Jurkat, Clone E6-1 (cell line): ENCODE data around the gene TRABD2B.
"Not testable (repeated sequence)": the region's sequence is repeated elsewhere in the genome, so short reads cannot be mapped to it uniquely, and the experiment has no call there.

Experiments
- DNase-seq: peaks from one replicate; pipeline ENCODE4 v3.0.0-alpha.2; 2011; ENCODE audit warnings: low read depth, low spot score
- H3K4me3 ChIP-seq: 2 replicates; pipeline ENCODE4 v1.5.1; 2011; ENCODE audit warnings: mild to moderate bottlenecking, low read length, control low read depth, moderate library complexity

The TRABD2B gene

DNA sequence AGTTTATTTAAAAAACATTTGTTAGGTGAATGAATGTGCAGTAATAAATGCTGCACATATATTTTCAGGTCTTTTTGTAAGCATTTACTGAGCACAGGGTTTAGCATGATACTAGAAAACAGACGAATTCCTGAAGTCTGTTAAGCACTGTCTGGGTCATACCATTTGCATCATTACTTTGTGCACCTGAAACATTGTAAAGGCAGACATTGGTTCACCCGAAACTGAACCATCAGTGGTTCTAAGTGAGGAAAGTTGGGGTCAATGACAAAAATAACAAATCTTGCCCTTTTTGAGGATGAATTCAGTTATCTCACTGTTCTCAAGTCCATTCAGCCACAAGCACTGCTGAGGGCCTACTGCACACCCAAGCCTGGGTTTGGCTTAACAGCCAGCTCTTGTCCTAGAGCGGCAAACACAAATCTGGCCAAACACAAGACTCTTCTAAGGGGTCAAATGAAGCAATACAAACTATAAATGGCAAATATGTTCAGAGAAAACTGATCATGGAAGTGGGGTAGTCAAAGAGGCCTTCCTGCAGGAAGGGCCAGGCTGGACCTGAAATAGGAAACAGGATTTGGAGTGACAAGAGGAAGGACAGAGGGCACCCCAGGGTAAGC, 21.8 kb downstream of the TRABD2B start:
- H3K4me3 ChIP-seq, result no peak overlapping the region
- no peak for DNase-seq

DNA sequence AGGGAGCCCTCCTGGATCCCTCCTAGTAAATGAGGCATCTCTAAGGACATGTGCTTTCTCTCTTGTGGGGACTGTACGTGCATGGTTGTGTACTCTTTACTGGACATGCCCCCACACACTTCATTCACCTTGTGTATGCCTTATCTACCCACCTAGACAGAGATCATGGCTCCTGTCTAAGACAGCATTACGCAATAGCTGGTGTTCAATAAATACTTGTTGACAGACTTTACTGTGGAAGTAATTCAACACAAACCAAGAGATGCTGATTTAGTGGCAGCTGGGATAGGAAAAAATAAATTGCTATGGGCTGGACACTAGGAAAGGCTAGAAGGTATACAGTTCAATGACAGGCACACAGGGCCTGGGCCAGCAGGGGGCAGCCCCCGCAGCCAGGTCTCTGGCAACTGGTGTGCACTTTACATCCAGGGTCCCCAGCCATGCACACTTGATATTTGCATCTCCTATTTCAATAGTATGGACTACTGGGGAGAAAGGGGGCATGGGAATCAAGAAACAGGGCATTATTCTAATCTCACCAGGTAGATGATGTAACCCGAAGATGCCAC, 24.2 kb downstream of the TRABD2B start:
- no peak overlapping the region for H3K4me3 ChIP-seq

DNA sequence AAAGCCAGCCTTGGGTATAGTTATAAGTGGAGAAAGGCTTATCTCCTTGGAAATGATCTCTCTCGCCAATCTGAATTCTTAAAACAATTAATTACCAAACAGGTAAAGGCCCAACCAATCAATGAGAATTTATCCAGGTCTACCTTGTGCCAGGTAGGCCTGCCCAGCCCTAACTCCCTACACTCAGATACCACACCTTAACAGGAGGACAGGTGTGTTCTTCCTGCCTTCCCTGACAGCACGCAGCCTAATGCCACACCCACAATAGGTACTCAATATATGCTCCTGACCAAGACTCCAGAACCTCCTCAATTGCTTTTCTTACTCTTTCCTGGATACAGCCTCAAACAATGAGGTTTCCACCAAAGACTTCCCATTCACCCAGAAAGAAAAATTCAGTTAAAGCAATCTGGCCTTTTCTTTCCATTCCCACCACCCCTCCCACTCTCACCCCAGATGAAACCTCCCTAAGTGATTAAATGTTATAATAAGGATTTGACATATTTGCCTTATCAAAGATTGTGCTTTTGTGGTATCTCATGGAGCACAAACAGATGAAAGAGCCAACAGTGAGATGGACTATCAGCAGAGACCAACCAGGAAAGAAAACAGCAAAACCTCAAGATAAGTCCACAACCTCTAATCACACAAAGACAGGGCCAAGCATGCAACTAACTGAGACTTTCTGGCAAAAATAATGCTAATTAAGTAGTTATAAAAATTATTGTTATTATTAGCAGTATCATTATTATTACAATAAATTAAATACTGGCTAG, 25.6 kb downstream of the TRABD2B start:
- no peak overlapping the region for H3K4me3 ChIP-seq
- DNase-seq, result no peak

More for the DNA sequence above, 24.2 kb downstream of the TRABD2B start:
- no peak for DNase-seq

DNA sequence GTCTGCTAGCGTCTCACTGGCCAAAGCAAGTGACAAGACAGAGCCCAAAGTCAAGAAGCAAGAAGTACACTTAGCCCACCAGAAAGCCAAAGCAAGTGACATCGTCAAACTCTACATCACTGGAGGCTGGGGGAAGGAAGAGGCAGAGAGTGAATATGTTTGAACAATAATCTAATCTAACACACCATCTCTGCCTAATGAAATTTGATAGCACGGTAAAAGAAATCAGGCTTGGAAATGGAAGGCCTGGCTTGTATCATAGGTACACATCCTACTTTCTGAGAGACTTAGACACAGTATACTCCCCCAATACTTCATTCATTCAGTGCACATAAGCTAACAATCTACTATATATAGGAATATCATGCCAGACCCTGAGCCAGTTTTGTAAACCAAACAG, 26.3 kb downstream of the TRABD2B start:
- no peak overlapping the region for H3K4me3 ChIP-seq
- DNase-seq, result no peak

DNA sequence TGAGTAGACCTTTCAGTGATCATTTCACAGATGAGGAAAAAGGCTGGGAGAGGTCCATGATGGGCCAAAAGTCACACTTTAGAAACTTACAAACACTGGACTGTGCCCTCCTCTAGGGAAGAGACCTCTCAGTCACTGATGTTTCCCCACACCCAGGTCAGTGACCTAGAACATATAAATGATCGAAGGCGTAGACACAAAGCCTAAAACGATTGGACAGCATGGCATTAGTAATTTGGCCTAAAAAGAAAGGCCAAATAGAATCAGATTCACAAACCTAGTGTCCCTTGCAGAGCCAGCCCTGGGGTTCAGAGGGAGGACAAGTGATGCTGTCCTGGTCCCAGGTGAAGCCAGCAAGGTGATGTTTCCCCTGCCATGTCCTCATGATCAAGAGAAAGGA, 27.7 kb downstream of the TRABD2B start:
- no peak for DNase-seq
- H3K4me3 ChIP-seq, result no peak overlapping the region

DNA sequence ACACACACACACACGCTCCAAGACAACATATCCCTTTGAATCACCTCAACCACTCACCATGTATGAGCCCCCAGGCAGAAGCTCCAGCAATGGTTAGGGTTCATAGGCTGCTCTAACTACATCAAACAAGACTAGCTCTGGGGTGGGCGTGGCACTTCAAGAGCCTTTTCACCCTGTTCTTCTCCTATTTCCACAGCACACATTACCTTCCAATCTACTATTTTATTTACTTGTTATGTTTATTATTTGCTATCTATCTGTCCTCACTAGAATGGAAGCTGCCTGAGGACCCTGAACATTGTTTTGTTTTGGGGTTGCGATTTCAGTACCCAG, 28.7 kb downstream of the TRABD2B start:
- no peak for DNase-seq

DNA sequence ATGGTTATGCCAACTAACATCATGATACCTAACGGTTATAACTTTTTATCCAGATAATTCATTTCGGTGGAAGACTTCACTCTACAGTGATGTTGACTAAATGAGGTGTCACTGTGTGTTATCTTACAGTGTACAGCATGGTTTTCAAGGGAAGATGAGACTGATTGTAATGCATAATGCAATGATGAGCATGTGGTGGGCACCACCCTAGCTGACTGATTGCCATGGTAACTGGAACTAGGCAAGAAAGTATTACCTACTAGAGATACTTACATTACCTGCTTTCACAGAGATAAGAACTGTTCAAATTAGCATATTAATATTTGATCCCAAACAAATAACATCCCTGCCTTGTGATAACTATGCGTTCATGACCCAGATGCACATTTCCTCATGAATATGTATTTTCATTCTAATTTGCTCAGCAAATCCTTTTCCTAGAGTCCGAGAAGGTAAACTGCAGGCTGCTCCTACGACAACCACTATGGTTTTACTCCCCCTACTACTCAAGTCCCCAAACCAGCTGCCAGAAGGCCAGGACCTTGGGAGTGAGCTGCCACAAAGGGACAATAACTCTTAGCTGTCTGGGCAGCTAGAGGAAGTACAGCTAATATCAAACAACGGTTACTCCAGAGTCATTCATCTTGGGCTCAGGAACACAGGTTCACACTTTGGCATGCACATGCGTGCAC, 29.2 kb downstream of the TRABD2B start:
- no peak for DNase-seq

More for the DNA sequence above, 28.7 kb downstream of the TRABD2B start:
- no peak overlapping the region for H3K4me3 ChIP-seq

DNA sequence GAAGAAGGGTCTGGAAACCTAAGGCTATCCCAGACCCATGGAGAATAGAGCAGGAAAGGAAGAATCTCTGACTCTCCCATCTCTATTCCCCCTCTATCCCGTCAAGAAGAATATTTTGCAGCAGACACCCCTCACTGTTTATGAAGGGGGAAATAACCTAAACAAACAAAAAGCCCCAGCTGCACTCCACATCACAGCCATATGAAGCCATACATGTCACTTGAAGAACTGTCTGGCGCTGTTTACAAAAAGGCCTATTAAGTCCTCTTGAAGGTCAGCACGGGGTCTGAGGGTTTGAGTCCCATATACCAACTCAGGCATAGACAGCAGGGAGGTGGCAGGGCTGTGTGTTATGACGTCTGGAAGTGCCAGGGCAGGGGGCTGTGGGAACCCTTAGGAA, 31.4 kb downstream of the TRABD2B start:
- no peak for DNase-seq
- no peak overlapping the region for H3K4me3 ChIP-seq

More for the DNA sequence above, 29.2 kb downstream of the TRABD2B start:
- H3K4me3 ChIP-seq, result no peak overlapping the region

DNA sequence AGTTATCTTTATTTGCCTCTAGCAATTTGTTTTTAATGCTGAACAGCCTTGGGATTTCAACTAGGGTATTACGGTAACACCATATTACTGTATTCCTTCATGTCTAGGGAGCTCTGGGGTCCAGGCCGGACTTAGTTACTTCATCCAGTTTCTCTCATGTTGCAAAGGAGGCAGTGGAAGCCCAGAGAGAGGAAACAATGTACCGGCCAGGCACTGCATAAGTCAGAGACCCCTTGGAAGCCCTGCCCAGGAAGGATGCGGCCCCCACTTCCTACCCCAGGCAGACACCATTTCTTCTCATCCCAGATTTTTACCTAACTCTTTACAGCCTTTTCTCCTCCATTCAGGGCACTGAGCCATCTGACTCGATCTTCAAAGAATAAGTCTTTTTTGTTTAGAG, 32.5 kb downstream of the TRABD2B start:
- no peak for DNase-seq
- H3K4me3 ChIP-seq, result no peak overlapping the region

DNA sequence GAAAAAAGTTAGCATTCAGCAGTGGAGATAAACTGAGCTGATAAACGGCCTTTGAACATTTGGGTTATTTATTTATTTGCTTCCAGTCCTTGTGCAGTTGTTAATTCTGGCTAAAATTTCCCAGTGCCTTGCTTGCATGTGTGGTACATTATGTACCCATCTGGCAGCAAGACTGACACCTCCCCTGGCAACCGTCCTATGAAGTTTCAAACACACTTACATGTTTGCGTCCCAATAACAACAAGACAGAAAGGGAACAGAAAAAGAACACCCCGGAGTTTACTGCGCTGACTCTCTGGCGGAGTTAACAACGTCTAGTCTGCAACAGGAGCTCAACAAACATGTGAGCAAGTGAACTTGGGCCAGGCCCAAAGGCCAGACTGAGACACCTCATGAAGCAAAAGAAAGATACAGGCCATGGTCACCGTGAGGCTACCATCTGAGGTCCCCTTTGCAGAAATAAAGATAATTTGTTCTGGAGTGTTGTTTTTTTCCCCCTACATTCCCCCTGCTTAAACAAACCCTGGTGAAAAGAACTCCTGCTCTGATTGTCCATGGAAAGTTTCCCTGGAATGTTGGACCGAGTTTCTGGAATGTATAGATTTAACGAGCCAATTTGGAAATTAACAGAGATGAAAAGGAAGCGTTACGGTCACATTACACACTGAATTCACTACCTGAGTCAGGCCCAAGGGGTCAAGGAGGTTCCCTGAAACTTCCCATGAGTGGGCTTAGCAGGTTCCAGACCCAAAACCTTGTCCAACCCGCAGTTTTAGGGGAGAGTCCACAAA, 33.4 kb downstream of the TRABD2B start:
- no peak for DNase-seq
- no peak overlapping the region for H3K4me3 ChIP-seq

DNA sequence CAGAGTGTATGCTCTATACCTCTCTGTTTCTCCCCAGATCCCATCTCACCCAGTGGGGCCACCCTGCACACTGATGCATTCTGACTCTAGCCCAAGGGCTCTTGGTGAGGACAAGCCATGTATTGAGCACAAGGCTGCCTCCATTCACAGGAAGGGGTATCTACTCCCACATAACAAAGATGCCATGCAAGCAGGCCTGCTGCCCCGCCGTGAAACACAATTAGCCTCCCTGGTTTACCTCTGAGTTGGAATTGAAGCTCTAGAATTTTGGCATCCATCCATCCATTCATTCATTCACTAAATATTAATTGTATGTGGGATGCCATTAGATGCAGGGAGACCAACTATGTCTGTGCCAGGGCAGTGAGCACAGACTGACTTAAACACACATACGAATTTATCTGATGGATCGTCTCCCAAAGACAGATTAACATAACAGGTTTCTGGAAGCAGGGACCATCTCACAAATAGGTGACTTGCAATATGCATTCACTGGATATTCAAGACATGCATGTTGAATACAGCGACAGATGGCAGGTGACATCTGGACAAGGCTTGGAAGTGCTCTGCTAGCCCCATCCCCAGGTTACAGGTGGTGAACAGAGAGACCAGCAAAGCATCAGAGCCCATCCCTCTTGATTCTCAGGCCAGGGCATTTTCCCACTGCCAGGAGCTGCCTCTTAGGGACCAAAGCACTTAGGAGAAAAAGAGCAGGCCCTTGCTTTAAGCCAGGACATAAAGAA, 34.3 kb downstream of the TRABD2B start:
- no peak for DNase-seq
- H3K4me3 ChIP-seq, result no peak overlapping the region

DNA sequence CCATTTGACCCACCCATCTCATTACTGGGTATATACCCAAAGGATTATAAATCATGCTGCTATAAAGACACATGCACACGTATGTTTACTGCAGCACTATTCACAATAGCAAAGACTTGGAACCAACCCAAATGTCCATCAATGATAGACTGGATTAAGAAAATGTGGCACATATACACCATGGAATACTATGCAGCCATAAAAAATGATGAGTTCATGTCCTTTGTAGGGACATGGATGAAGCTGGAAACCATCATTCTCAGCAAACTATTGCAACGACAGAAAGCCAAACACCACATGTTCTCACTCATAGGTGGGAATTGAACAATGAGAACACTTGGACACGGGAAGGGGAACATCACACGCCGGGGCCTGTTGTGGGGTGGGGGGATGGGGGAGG, 35.4 kb downstream of the TRABD2B start:
- not testable (repeated sequence) for H3K4me3 ChIP-seq, DNase-seq

DNA sequence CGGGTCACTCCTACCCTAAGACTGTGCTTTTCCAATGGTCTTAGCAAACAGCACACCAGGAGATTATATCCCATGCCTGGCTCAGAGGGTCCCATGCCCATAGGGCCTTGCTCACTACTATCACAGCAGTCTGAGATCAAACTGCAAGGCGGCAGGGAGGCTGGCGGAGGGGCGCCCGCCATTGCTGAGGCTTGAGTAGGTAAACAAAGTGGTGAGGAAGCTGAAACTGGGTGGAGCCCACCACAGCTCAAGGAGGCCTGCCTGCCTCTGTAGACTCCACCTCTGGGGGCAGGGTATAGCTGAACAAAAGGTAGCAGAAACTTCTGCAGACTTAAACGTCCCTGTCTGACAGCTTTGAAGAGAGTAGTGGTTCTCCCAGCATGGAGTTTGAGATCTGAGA, 40.7 kb downstream of the TRABD2B start:
- DNase-seq, H3K4me3 ChIP-seq: not testable (repeated sequence)

DNA sequence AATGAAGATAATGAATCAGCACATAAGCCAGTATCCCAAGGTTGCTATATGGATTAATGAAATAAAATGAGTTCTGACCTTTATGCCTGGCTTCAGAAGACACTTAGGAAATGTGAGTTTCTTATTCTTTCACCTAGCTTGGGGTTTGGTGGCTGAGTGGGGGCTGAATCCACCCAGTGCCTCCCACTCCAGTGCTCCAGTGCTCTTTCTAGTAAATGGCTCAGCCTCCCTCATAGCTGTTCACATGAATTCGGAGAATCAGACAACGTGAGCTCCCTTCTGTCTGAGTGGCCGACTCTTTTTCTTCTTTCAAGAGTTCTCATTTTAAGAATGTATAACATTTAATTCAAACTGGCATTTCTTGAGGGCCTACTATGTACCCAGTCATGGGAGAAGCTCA, 43.5 kb downstream of the TRABD2B start:
- H3K4me3 ChIP-seq, result no peak overlapping the region
- DNase-seq, result no peak

DNA sequence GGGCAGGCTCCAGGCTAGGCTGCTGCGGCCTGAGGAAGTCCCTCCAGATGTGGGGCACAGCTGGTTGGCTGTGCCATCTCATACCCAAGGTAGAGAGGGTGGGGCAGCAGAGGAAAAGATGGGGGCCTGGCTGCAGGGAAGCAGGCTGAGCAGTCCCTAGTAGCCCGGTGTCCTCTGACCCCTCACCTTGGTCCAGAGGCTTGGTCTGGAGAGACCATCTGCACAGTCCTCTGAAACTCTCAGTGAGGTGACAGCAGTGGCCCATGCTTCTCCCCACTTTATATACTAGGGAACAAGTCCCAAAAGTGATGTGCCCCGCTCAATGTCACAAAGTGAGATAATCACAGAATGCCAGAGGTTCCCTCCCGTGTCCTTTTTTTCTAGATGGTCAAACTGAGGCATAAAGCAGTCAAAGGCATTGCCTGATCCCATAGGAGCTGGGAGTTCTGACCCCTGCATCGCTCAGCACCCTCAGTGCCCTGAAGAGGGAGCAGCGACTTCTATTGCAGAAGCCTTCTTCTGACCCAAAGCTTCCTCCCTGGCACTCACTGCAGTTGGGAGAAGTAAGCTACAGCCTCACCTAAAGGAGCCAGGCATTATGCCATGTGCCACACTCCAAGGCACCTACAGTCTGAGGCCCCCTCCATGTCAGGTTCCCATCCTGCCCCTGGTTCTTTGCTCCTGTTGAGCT, 45.5 kb downstream of the TRABD2B start:
- no peak for DNase-seq

DNA sequence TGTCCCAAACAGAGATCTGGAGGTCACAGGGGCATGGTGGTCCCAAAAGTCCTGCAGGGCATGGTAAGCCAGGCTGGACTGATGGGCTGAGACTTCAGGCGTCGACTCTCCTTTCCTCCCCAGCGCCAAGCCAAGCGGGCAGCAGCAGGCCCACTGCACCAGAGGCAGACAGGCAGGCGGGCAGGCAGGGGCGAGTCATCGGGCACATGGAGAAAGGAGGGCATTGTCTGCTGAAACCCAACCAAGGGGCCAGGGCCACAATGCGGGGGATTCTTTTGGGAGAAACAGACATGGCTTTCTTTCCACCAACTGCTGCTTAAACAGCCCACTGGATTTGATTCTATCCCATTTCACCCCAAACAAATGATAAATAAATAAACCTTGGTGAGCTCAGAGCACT, 46.2 kb downstream of the TRABD2B start:
- no peak for DNase-seq
- no peak overlapping the region for H3K4me3 ChIP-seq

More for the DNA sequence above, 45.5 kb downstream of the TRABD2B start:
- no peak overlapping the region for H3K4me3 ChIP-seq

DNA sequence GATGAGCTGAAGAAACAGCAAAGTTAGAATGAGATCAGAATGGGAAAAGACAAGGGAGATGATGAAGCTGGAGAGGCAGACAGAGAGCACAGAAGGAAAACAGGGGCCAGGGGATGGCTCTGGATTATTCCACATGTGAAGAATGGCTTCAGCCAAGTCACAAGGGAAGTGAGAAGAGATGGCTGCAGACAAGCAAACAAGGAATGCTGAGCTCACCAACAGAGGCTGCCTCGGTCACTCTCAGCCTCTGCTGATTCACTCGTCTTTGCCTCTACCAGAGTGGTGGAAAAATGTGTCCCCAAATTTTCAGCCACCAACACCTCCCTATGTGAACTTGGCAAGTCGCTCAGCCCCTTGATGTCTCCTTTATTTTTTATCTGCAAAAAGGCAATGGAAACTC, 46.7 kb downstream of the TRABD2B start:
- no peak overlapping the region for H3K4me3 ChIP-seq

DNA sequence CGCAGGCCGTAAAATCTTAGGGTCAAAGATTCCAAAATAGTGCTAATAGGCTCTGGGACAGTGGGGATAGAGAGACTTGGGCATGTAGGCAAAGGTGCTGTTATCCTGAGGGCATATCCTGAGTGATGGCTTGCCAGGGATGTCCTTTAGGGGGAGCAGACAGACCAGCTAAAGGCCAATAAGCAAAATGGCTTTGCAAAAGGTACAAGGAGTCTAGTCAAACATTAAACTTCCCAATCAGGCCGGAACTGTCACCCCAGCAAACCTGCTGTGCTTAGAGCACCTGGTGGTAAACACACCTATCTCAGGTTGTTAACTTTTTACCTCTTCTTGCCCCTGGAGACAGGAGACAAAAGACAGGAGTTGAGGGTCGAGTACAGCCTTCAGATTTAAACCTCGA, 49.1 kb downstream of the TRABD2B start:
- H3K4me3 ChIP-seq, result no peak overlapping the region
- peak; percentile 2 for DNase-seq

More for the DNA sequence above, 46.7 kb downstream of the TRABD2B start:
- no peak for DNase-seq
